IMR-90 (cell line): ENCODE results near the gene SIGLEC9.

Source experiments
- MXI1 ChIP-seq: IDR thresholded peaks from 2 replicates; pipeline ENCODE4 v1.6.1; 2012; ENCODE audit warnings: low read depth, mild to moderate bottlenecking, low read length, moderate library complexity, borderline replicate concordance
- POLR2A ChIP-seq: IDR thresholded peaks from 2 replicates; pipeline ENCODE4 v1.6.1; 2012; ENCODE audit warnings: mild to moderate bottlenecking, low read depth, low read length
- TF ChIP-seq, protein P1 (sequence below): conservative IDR thresholded peaks from 2 replicates; pipeline ENCODE4 v1.5.1; 2012; ENCODE audit warnings: mild to moderate bottlenecking, low read depth, low read length, improper control_type of control experiment

DNA sequence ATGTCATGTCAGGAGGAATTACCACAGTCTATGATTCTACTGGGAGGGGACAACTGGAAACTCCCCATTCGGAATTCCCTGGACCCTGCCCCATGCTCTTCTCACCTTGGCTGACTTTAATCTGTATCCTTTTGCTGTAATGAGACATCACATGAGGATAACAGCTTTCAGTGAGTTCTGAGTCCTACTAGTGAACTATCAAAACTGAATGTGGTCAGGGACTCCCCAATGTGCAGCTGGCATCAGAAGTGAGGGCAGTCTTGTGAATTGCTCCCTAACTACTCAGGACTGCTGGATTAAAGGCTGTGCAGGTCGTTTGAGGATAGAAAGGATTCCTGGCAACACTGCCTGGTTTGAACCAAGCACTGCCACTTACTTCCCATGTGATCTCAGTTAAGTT lies 32.6 kb downstream of the SIGLEC9 start:
- TF ChIP-seq, protein P1, sequence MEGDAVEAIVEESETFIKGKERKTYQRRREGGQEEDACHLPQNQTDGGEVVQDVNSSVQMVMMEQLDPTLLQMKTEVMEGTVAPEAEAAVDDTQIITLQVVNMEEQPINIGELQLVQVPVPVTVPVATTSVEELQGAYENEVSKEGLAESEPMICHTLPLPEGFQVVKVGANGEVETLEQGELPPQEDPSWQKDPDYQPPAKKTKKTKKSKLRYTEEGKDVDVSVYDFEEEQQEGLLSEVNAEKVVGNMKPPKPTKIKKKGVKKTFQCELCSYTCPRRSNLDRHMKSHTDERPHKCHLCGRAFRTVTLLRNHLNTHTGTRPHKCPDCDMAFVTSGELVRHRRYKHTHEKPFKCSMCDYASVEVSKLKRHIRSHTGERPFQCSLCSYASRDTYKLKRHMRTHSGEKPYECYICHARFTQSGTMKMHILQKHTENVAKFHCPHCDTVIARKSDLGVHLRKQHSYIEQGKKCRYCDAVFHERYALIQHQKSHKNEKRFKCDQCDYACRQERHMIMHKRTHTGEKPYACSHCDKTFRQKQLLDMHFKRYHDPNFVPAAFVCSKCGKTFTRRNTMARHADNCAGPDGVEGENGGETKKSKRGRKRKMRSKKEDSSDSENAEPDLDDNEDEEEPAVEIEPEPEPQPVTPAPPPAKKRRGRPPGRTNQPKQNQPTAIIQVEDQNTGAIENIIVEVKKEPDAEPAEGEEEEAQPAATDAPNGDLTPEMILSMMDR = no peak
- TF ChIP-seq MXI1 (no peak), POLR2A (no peak)
